A673 (cell line): ENCODE data around the gene DLG2.

Experiments
- CTCF ChIP-seq: fragments of 300-800, 200-600 bp; sonication (generic); conservative IDR thresholded peaks from 2 replicates; pipeline ENCODE4 v1.5.1; 2017; ENCODE audit warnings: low read depth, mild to moderate bottlenecking, antibody characterized with exemption, low read length, moderate library complexity, mixed read lengths
- EZH2 ChIP-seq: fragments of 200-600 bp; sonication (generic); IDR thresholded peaks from 2 replicates; pipeline ENCODE4 v1.6.1; 2017; ENCODE audit warnings: borderline replicate concordance, low read depth, mild to moderate bottlenecking, mixed read lengths, antibody characterized with exemption, low read length; ENCODE audit not compliant: poor library complexity, severe bottlenecking

DNA sequence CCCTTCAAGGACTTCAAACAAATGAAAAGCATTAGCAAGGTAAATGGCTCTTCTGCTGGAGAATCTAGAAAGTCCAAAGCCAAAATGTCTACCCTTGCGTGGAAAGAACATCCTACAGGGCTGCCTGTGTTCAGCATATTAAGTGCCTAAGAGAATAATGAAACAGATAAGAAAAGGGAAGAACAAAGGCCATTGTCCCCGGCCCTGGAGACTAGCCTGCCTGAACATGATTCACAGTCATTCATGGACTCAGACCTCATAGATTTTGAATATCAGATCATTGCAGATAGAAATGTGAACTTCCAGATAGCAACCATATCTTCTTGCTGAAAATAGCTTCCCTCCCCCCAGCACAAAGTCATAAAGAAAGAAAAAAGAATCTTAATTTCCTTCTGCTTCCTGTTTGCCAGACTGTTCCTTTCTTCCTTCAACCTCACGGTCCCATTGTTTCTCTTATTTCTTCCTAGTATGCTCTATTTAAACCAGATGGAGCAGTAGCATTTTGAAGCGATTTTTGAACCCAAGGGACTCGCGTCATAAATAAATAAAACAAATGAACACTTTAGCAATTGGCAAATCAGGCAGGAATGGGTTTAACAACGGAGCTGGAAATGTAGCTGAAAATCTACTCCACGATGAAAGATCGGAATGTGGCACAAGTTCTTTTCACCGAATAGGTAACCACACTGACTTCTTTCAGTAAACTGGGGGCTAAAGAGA is 1932.8 kb downstream of the DLG2 start:
- TF ChIP-seq CTCF (no peak), EZH2 (no peak)
